Mesenchymal stem cell (in vitro differentiated cells and primary cell): ENCODE measurements around the gene PLCB2.
A peak's percentile ranks its signal among the peaks of the same experiment; 100 is the strongest.

Experiments
- DNase-seq: peaks from one replicate; pipeline ENCODE4 v3.0.0-alpha.2; 2013
- H2AFZ ChIP-seq: one replicate; pipeline ENCODE4 v1.6.1; 2013; ENCODE audit warnings: low read depth, mild to moderate bottlenecking, control low read depth, inconsistent platforms, low read length, moderate library complexity
- H2AK5ac ChIP-seq: 2 replicates; pipeline ENCODE4 v1.6.1; 2013; ENCODE audit warnings: low read length, moderate library complexity, mild to moderate bottlenecking, inconsistent platforms; ENCODE audit not compliant: severe bottlenecking
- H2BK120ac ChIP-seq: one replicate; pipeline ENCODE4 v1.6.1; 2013; ENCODE audit warnings: low read depth, mild to moderate bottlenecking, inconsistent platforms, low read length, moderate library complexity
- H2BK12ac ChIP-seq, 2 experiments: one replicate each; pipeline ENCODE4 v1.6.1; 2013; ENCODE audit warnings: inconsistent platforms in 2 of 2, low read length in 2 of 2, mild to moderate bottlenecking in 2 of 2, moderate library complexity in 2 of 2, control low read depth in 1 of 2
- H2BK15ac ChIP-seq: one replicate; pipeline ENCODE4 v1.6.1; 2013; ENCODE audit warnings: mild to moderate bottlenecking, low read depth, inconsistent platforms; ENCODE audit not compliant: poor library complexity, severe bottlenecking
- H2BK5ac ChIP-seq: 2 replicates; pipeline ENCODE4 v1.6.1; 2013; ENCODE audit warnings: low read depth, mild to moderate bottlenecking, low read length, control low read depth, inconsistent platforms; ENCODE audit not compliant: poor library complexity, severe bottlenecking
- H3K14ac ChIP-seq, 2 experiments: one replicate each; pipeline ENCODE4 v1.6.1; 2013; ENCODE audit warnings: inconsistent platforms in 2 of 2, low read length in 2 of 2, control low read depth in 1 of 2, mild to moderate bottlenecking in 1 of 2, moderate library complexity in 1 of 2
- H3K18ac ChIP-seq, 2 experiments: one replicate each; pipeline ENCODE4 v1.6.1; 2013; ENCODE audit warnings: inconsistent platforms in 2 of 2, low read length in 2 of 2, control low read depth in 1 of 2, low read depth in 1 of 2, mild to moderate bottlenecking in 1 of 2
- H3K23ac ChIP-seq, 2 experiments: one replicate each; pipeline ENCODE4 v1.6.1; 2013; ENCODE audit warnings: inconsistent platforms in 2 of 2, low read length in 2 of 2, mild to moderate bottlenecking in 2 of 2, moderate library complexity in 2 of 2, control low read depth in 1 of 2
- H3K27ac ChIP-seq: 2 replicates; pipeline ENCODE4 v1.5.1; 2013; ENCODE audit warnings: mild to moderate bottlenecking, moderate library complexity, low read length, control low read depth, inconsistent platforms; ENCODE audit not compliant: poor library complexity, severe bottlenecking
- H3K27me3 ChIP-seq, 2 experiments: 2 replicates each; pipeline versions ENCODE4 v1.6.1 to v1.7.0; 2013; ENCODE audit warnings: low read length in 2 of 2, mild to moderate bottlenecking in 2 of 2, moderate library complexity in 2 of 2, control low read depth in 1 of 2, inconsistent platforms in 1 of 2; ENCODE audit not compliant: control insufficient read depth in 1 of 2, insufficient read depth in 1 of 2
- H3K36me3 ChIP-seq, 2 experiments: 2 replicates each; pipeline versions ENCODE4 v1.6.1 to v1.7.0; 2013; ENCODE audit warnings: low read length in 2 of 2, control low read depth in 1 of 2, inconsistent platforms in 1 of 2, low read depth in 1 of 2, mild to moderate bottlenecking in 1 of 2; ENCODE audit not compliant: insufficient read depth in 2 of 2, control insufficient read depth in 1 of 2
- H3K4ac ChIP-seq, 2 experiments: one replicate each; pipeline ENCODE4 v1.6.1; 2013; ENCODE audit warnings: inconsistent platforms in 2 of 2, low read length in 2 of 2, mild to moderate bottlenecking in 2 of 2, moderate library complexity in 2 of 2, control low read depth in 1 of 2, low read depth in 1 of 2
- H3K4me1 ChIP-seq: 2 replicates; pipeline ENCODE4 v1.6.1; 2013; ENCODE audit warnings: low read depth, low read length, control low read depth; ENCODE audit not compliant: control insufficient read depth, insufficient read depth
- H3K4me2 ChIP-seq: 2 replicates; pipeline ENCODE4 v1.6.1; 2013; ENCODE audit warnings: low read length, mild to moderate bottlenecking, inconsistent platforms; ENCODE audit not compliant: poor library complexity, severe bottlenecking
- H3K4me3 ChIP-seq, 2 experiments: 2 replicates each; pipeline versions ENCODE4 v1.5.1 to v1.7.0; 2013; ENCODE audit warnings: low read length in 2 of 2, mild to moderate bottlenecking in 2 of 2, control low read depth in 1 of 2, low read depth in 1 of 2; ENCODE audit not compliant: insufficient read depth in 1 of 2
- H3K79me1 ChIP-seq: replicated peaks from 2 replicates; pipeline ENCODE4 v1.6.1; 2013; ENCODE audit warnings: mild to moderate bottlenecking, control low read depth, low read length, inconsistent platforms; ENCODE audit not compliant: poor library complexity, severe bottlenecking
- H3K9ac ChIP-seq: 2 replicates; pipeline ENCODE4 v1.7.0; 2013; ENCODE audit warnings: mild to moderate bottlenecking, low read length, moderate library complexity
- H3K9me3 ChIP-seq: 2 replicates; pipeline ENCODE4 v1.7.0; 2013; ENCODE audit warnings: mild to moderate bottlenecking, low read length; ENCODE audit not compliant: control insufficient read depth
- H4K8ac ChIP-seq: one replicate; pipeline ENCODE4 v1.6.1; 2013; ENCODE audit warnings: inconsistent platforms, mild to moderate bottlenecking, low read length, moderate library complexity
- H4K91ac ChIP-seq: one replicate; pipeline ENCODE4 v1.6.1; 2013; ENCODE audit warnings: mild to moderate bottlenecking, low read length, inconsistent platforms
- WGBS: methylation state at CpG from one replicate; pipeline ENCODE4 v1.1.7; 2013; ENCODE audit warnings: mixed read lengths; 5-methylcytosine and 5-hydroxymethylcytosine counted together

PLCB2 gene

DNA sequence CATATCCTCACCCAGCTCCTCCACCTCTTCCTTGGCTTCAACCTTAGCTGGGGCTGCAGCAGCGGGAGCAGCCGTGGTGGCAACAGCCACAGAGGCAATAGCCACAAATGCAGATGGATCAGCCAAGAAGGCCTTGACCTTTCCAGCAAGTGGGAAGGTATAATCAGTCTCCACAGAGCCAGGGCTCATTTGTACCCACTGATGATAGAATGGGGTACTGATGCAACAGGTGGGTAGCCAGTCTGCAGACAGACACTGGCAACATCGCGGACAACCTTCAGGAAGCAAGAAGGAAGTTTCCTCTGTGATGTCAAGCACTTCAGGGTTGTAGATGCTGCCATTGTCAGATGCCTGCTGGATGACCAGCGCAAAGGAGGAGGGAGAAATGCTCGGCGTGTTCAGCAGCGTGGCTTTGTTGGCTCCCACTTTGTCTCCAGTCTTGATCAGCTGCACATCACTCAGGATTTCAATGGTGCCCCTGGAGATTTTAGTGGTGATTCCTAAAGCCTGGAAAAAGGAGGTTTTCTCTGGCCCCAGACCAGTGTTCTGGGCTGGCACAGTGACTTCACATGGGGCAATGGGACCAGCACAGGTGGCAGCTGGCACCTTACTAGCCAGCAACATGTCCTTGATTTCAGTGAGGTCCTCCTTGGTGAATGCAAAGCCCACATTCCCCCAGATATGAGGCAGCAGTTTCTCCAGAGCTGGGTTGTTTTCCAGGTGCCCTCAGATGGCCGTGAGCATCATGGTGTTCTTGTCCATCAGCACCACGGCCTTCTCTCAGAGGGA is 4.8 kb upstream of the PLCB2 start:
- 83% methylated on average over 10 of the region's 10 CpGs for WGBS
- Histone ChIP-seq H2AFZ (no peak overlapping the region), H3K14ac (no peak overlapping the region), H2BK5ac (no peak overlapping the region), H3K36me3 (no peaks in the 10 kb centered on the region), H2BK15ac (no peak overlapping the region), H3K18ac (no peak overlapping the region), H3K9ac (no peak overlapping the region), H3K9me3 (no peaks in the 10 kb centered on the region), H3K79me1 (no peaks in the 10 kb centered on the region), H3K4me1 (peaks cover 16% of the 10 kb centered on the region), H4K8ac (no peak overlapping the region), H2BK120ac (no peak overlapping the region), H3K23ac (no peak overlapping the region), H3K27me3 (peaks cover 49 to 57% of the 10 kb centered on the region in 2 experiments), H3K4ac (no peak overlapping the region), H3K4me2 (no peak overlapping the region), H2AK5ac (no peak overlapping the region), H4K91ac (no peak overlapping the region), H2BK12ac (no peak overlapping the region), H3K27ac (no peak overlapping the region), H3K4me3 (no peak overlapping the region)
- no peak for DNase-seq

GRCh38 chr15:40310993-40311392 is 3.3 kb upstream of the PLCB2 start:
- Histone ChIP-seq H3K9me3 (no peaks in the 10 kb centered on the region), H2AFZ (no peak overlapping the region), H4K8ac (no peak overlapping the region), H3K14ac (peak overlapping the region in 1 of 2 experiments; percentile 53), H3K4me2 (no peak overlapping the region), H3K4me1 (peaks cover 20% of the 10 kb centered on the region), H3K18ac (no peak overlapping the region), H3K23ac (no peak overlapping the region), H3K4ac (no peak overlapping the region), H3K27me3 (peaks cover 47 to 64% of the 10 kb centered on the region in 2 experiments), H2BK5ac (no peak overlapping the region), H3K79me1 (no peaks in the 10 kb centered on the region), H3K4me3 (no peak overlapping the region), H4K91ac (peak overlapping the region; percentile 25), H2BK15ac (no peak overlapping the region), H3K9ac (no peak overlapping the region), H3K36me3 (no peaks in the 10 kb centered on the region), H3K27ac (no peak overlapping the region), H2AK5ac (no peak overlapping the region), H2BK12ac (peak overlapping the region in 1 of 2 experiments; percentile 73), H2BK120ac (no peak overlapping the region)
- WGBS, result 48% methylated on average over 3 of the region's 3 CpGs
- DNase-seq, result no peak

DNA sequence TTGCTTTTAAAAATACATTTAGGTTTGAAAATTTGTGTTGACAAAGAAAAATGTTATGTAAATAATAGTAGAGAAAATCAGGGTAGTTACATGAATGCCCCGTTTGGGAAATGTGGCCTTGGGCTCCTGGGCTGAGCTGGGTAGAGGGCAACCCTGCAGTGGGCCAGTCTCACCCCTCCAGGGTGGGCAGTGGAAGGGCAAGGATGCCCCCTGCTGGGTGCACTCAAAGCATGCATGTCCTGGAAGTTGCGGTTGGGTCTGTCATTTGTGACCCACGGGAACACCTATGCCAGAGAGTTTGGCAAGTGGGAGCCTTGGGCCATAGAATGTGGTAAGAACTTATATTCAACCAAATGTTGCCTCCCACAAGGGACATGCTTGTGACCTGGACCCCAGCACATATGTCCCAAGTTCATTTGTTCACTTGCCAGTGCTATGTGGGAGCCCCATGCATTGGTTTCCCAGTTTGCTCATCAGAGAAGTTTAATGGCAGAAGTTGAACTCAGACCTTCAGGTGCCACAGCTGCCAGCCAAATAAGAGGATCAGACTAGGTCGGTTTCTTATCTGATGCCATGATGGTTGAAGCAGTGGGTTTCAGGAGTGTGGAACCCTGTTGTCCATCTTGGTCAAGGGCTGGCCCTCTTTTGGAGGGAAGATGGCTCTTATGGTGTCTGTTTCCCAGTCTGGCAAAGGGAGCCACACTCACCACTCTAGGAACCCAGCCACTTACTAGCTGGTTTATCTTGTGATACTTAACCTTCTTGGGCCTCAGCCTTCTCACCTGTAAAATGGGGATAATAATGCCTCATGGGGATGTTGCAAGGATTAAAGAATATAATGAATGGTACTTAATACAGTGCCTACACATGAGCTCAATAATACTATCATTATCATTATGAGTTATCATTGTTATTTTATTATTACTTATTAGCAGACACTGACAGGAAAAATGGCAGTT is 2.5 kb upstream of the PLCB2 start:
- Histone ChIP-seq H3K36me3 (no peaks in the 10 kb centered on the region), H3K4me2 (no peak overlapping the region), H3K4ac (no peak overlapping the region), H3K9me3 (no peaks in the 10 kb centered on the region), H2BK120ac (no peak overlapping the region), H3K14ac (no peak overlapping the region), H3K27ac (no peak overlapping the region), H2AK5ac (no peak overlapping the region), H3K79me1 (no peaks in the 10 kb centered on the region), H3K23ac (no peak overlapping the region), H3K9ac (no peak overlapping the region), H3K4me1 (peaks cover 20% of the 10 kb centered on the region), H4K91ac (no peak overlapping the region), H3K27me3 (peaks cover 44 to 71% of the 10 kb centered on the region in 2 experiments), H2BK5ac (no peak overlapping the region), H3K18ac (no peak overlapping the region), H2AFZ (no peak overlapping the region), H2BK15ac (no peak overlapping the region), H3K4me3 (no peak overlapping the region), H2BK12ac (no peak overlapping the region), H4K8ac (no peak overlapping the region)
- DNase-seq, result peak; percentile 50
- 20% methylated on average over 4 of the region's 4 CpGs for WGBS

GRCh38 chr15:40309344-40309862 is 1.7 kb upstream of the PLCB2 start:
- Histone ChIP-seq H3K27ac (no peak overlapping the region), H2BK5ac (no peak overlapping the region), H4K8ac (no peak overlapping the region), H2BK120ac (no peak overlapping the region), H3K4me2 (no peak overlapping the region), H3K4ac (no peak overlapping the region), H3K9me3 (no peaks in the 10 kb centered on the region), H3K18ac (no peak overlapping the region), H4K91ac (peak overlapping the region; percentile 47), H3K4me3 (no peak overlapping the region), H2BK15ac (peak overlapping the region; percentile 49), H2AK5ac (no peak overlapping the region), H3K9ac (no peak overlapping the region), H3K14ac (no peak overlapping the region), H3K36me3 (no peaks in the 10 kb centered on the region), H3K27me3 (peaks cover 42 to 77% of the 10 kb centered on the region in 2 experiments), H3K79me1 (no peaks in the 10 kb centered on the region), H3K4me1 (peaks cover 20% of the 10 kb centered on the region), H3K23ac (no peak overlapping the region), H2AFZ (no peak overlapping the region), H2BK12ac (peak overlapping the region in 1 of 2 experiments; percentile 86)
- DNase-seq, result no peak
- 61% methylated on average over 8 of the region's 8 CpGs for WGBS
